HG03558 (cell line): ENCODE results near the gene PLEKHM3.
A peak's percentile ranks its signal among the peaks of the same experiment; 100 is the strongest.

Experiments
- ATAC-seq: cut with Tn5 transposase; IDR thresholded peaks from one replicate; pipeline ENCODE4 v1.9.1; 2021; ENCODE audit warnings: moderate number of reproducible peaks; ENCODE audit not compliant: unreplicated experiment; ENCODE audit errors: extremely low read depth

Gene PLEKHM3

DNA sequence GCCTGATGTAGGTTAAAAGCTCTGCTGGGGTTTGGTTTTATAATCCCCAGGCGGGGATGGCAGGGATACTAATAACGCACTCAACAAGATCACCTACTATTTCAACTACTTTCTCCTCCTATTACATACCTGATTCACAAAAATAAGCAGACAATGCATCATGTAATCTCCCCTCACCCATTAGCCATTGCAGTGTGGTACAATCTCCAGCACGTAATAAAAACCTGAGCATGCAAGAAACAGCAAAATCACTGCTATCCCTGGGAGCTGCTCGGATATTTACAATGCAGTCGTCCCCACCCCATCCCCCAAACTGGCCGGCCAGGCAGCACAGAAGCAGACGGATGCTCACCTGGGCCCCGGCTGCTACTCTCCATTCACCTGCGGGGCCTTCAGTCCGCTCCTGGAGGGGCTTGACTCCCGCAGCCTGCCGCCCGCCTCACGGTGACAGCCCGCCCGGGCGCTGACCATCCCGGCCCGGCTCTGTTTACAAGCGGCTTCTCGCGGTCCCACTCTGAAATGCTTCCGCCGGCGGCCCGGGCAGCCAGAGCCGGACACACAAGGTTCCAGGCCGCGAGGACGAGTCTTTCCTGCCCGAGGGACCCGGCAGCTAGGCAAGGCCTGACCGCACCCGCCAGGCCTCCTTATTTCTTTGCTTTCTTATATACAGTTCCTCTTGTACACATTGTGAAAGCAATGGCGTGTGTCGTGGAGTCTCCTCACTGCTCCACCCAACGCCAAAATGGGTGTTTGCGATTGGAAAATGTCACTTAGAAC, at the start of gene PLEKHM3:
Gene PLEKHM3 (minus strand): TSS at position 491 of the 777 bp plus-strand sequence. CDS start 23,888 bp downstream, outside the sequence.
- peak; percentile 92 for ATAC-seq

GRCh38 chr2:208074610-208075356, 49.5 kb upstream of the PLEKHM3 start:
- no peak for ATAC-seq

GRCh38 chr2:208072250-208072892, 47.0 kb upstream of the PLEKHM3 start:
- ATAC-seq = peak; percentile 85

- ATAC-seq = no peak
Observed at GRCh38 chr2:208069186-208069585, 43.9 kb upstream of the PLEKHM3 start.

- ATAC-seq = no peak
Observed at GRCh38 chr2:208066016-208066415, 40.7 kb upstream of the PLEKHM3 start.

DNA sequence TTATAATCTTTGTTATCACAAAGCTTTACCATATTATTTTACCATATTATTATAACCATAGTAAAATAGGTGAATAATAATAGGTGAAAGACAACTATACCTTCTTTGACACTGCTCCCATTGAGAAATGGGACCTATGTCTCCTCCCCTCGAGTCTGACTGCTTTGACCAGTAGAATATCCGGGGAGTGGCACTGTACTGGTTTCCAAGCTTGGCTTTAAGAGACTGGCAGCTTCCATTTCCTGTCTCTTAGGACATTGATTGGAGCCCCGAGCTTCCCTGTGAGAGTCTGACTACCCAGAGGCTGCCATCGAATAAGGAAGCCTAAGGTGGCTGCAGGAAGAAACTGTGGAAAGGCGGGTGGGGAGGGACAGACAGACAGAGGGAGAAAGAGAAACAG, 40.1 kb upstream of the PLEKHM3 start:
- ATAC-seq = no peak

DNA sequence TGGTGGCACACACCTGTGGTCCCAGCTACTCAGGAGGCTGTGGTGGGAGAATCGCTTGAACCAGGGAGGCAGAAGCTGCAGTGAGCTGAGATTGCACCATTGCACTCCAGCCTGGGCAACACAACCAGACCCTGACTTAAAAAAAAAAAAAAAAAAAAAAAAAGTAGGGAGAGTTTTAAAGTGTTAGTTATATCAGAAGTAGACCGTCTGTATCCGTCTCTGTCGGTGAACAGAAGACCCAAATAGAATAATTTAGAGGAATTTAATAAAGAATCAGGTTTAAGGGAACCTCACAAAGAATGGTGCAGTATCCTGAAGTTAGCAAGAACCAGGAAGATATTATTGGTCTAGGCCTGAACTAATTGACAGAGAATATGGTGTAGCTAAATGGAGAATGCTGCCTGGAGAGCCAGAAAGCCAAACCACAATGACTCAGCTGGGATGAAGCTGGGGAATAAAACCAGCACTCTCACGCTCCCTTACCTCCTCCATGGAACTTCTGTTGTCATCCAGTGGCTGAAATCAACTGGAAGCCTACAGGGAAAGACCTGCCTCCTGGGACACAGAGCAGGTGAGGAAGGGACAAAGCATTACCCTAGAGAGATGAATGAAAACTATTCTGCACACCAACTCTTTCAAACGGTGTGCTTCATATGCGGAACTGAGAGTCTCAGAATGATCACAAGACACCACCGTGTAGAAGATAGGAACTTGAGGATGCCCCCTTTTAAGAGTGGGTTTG, 39.1 kb upstream of the PLEKHM3 start:
- peak; percentile 96 for ATAC-seq

- no peak for ATAC-seq
Observed at GRCh38 chr2:208062961-208063360, 37.6 kb upstream of the PLEKHM3 start.

- no peak for ATAC-seq
Observed at GRCh38 chr2:208062113-208062512, 36.8 kb upstream of the PLEKHM3 start.

- ATAC-seq = no peak
Observed at GRCh38 chr2:208057108-208057507, 31.8 kb upstream of the PLEKHM3 start.

- ATAC-seq = no peak
Observed at GRCh38 chr2:208049441-208049840, 24.1 kb upstream of the PLEKHM3 start.

DNA sequence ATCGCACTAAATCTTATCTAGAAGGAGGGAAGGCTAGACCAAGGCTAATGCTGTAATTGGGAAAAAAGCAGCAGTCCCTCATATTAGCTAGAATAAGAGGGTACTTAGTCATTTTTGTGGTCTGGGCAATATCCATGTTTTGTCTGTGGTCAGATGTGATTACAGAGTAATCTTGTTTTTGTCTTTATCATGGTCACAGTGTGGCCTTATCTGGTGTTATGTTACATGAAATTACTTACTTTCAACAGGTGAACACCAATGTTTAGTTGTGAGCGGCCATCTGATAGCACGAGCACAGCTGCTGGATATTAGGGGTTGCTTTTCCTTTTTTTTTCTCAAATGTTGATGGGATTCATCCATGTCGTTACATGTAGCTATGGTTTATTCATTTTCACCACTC, 23.7 kb upstream of the PLEKHM3 start:
- ATAC-seq = no peak

GRCh38 chr2:208047840-208048239, 22.5 kb upstream of the PLEKHM3 start:
- no peak for ATAC-seq

GRCh38 chr2:208046686-208047085, 21.4 kb upstream of the PLEKHM3 start:
- no peak for ATAC-seq

DNA sequence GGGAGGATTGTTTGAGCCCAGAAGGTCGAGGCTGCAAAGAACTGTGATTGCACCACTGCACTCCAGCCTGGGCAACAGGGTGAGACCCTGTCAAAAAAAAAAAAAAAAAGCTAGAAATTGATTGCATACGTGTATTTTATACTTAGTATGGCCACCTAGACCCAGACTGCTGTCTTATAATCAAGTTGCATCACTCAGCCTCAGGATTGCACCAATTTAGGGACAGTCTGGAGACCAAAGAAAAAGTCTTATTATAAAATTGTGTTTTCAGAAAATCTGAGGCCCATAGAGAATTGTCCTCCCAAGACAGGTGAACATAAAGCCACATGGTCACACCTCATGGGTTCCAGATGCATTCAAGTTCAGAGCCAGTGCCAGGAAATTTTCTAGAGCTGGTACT, 17.1 kb upstream of the PLEKHM3 start:
- ATAC-seq = no peak

DNA sequence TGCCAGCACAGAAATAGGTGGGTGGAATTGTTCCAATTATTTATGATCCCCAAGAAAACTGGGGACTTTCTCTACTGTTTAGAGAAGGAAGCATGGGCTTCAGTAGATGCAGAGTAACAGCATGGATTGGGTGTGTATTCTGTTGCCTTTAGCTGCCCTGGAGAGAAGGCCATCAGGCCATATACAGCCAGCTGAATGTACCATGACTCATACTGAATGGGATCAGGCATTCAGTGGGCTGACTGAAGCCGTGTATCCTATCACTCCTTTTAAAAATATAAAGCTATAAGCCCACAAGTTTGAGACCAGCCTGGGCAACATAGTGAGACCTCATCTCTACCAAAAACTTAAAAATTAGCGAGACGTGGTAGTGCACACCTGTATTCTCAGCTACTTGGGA, 16.7 kb upstream of the PLEKHM3 start:
- ATAC-seq = no peak

GRCh38 chr2:208040199-208041171, 15.2 kb upstream of the PLEKHM3 start:
- ATAC-seq = no peak

- ATAC-seq = no peak
Observed at GRCh38 chr2:208039376-208040110, 14.2 kb upstream of the PLEKHM3 start.
